ENCODE data around the gene IMPDH2. TPM values are rescaled to one million over a fixed set of nuclear protein-coding genes. Genes with fewer than 3 reads are reported as not detected.
A peak's percentile ranks its signal among the peaks of the same experiment; 100 is the strongest.

IMPDH2 gene
- total RNA-seq, 1 experiment from 2014 or later, result 599 TPM

DNA sequence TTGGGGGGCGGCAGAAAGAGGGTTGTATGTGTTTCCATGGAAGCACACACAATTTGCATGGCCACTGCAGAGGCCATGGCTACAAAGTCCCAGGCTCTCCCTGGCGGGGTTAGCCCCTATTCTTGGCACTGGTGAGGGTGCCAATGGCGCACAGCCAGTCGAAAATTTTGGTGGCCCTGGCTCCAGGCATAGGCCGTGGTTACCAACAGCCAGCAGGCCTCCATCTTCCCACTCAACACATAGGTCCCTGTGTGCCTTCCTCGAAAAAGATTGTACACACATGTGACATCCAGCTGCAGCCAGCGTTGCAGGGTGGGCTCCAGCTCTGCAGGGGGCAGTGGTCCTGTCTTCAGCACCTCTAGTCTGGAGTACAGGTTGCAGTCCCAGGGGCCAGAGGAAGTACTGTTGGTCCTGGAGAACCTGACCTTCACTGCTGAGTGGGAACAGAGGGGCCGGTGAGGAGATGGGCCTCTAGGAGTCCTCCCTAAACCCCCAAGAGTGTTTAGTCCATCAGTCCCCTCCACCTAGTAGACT lies 32.0 kb downstream of the IMPDH2 start:
- Histone ChIP-seq H4K20me1 (ENCODE audit: insufficient read depth) (no peaks in the 10 kb centered on the region), H3K4me1 (ENCODE audit: control insufficient read depth in 1 of 2, insufficient read depth in 2 of 2, low read length in 2 of 2) (no peaks in the 10 kb centered on the region; a peak in 1 of 4 replicates), H3K27ac (ENCODE audit: low read depth, low read length) (no peak overlapping the region), H3K4me3 (replicated peaks in 1 of 2; ENCODE audit: low read depth in 1 of 2, low read length in 2 of 2) (no peak overlapping the region), H3K79me2 (ENCODE audit: insufficient read depth, low read length) (peaks cover 23% of the 10 kb centered on the region), H3K36me3 (ENCODE audit: control insufficient read depth in 1 of 2, insufficient read depth in 2 of 2, low read length in 2 of 2) (peaks cover 3 to 6% of the 10 kb centered on the region in 2 experiments; a peak in 2 of 4 replicates), H3K27me3 (ENCODE audit: insufficient read depth, low read length) (no peaks in the 10 kb centered on the region), H3K9me2 (ENCODE audit: insufficient read depth) (no peaks in the 10 kb centered on the region), H3K9me3 (ENCODE audit: control insufficient read depth in 1 of 2, insufficient read depth in 1 of 2, low read depth in 1 of 2, low read length in 2 of 2) (no peaks in the 10 kb centered on the region), H2AFZ (ENCODE audit: low read depth, low read length, poor library complexity, severe bottlenecking) (no peak overlapping the region), H3K9ac (ENCODE audit: low read length) (no peak overlapping the region), H3K4me2 (ENCODE audit: low read length) (no peak overlapping the region)
- TF ChIP-seq ZFX (IDR thresholded peaks at IDR 0.05) (no peak), EGR1 (IDR thresholded peaks at IDR 0.05; ENCODE audit: low read depth) (no peak), EZH2 (IDR thresholded peaks at IDR 0.05) (no peak)
- TF ChIP-seq, protein P1, sequence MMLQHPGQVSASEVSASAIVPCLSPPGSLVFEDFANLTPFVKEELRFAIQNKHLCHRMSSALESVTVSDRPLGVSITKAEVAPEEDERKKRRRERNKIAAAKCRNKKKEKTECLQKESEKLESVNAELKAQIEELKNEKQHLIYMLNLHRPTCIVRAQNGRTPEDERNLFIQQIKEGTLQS (IDR thresholded peaks at IDR 0.05), result no peak
- TF ChIP-seq, protein P2, sequence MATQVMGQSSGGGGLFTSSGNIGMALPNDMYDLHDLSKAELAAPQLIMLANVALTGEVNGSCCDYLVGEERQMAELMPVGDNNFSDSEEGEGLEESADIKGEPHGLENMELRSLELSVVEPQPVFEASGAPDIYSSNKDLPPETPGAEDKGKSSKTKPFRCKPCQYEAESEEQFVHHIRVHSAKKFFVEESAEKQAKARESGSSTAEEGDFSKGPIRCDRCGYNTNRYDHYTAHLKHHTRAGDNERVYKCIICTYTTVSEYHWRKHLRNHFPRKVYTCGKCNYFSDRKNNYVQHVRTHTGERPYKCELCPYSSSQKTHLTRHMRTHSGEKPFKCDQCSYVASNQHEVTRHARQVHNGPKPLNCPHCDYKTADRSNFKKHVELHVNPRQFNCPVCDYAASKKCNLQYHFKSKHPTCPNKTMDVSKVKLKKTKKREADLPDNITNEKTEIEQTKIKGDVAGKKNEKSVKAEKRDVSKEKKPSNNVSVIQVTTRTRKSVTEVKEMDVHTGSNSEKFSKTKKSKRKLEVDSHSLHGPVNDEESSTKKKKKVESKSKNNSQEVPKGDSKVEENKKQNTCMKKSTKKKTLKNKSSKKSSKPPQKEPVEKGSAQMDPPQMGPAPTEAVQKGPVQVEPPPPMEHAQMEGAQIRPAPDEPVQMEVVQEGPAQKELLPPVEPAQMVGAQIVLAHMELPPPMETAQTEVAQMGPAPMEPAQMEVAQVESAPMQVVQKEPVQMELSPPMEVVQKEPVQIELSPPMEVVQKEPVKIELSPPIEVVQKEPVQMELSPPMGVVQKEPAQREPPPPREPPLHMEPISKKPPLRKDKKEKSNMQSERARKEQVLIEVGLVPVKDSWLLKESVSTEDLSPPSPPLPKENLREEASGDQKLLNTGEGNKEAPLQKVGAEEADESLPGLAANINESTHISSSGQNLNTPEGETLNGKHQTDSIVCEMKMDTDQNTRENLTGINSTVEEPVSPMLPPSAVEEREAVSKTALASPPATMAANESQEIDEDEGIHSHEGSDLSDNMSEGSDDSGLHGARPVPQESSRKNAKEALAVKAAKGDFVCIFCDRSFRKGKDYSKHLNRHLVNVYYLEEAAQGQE (IDR thresholded peaks at IDR 0.05; ENCODE audit: low read depth), result no peak
- peak; percentile 20; the same call in 1 of the 2 replicates for ATAC-seq
- RAD21 ChIA-PET (ENCODE audit: low non-redundant PET in 1 of 2, low total read pairs in 2 of 2, uncharacterized antibody in 2 of 2, unreplicated experiment in 2 of 2), result no interaction called here
- no peak for DNase-seq (ENCODE audit: low read depth, low spot score)
- no TSS peak for BruUV-seq (replicated peaks)
- intact Hi-C loops (cut with micrococcal nuclease), result no loop called here
- POLR2A ChIA-PET, result no interaction called here
- CTCF ChIA-PET, result interaction anchor here (1.4 kb wide), 1 partner anchor 9 kb away, joined by 5 read pairs; no protein-coding TSS in a partner anchor

- BruUV-seq (replicated peaks), result no TSS peak
- TF ChIP-seq, protein P1 (IDR thresholded peaks at IDR 0.05), result no peak
- no peak for TF ChIP-seq SIN3A (IDR thresholded peaks at IDR 0.05; ENCODE audit: low read depth)
- TF ChIP-seq TCF7L2 (IDR thresholded peaks at IDR 0.05; ENCODE audit: borderline replicate concordance, extremely low read depth, insufficient read depth, insufficient read length), result no peak
- no peak for TF ChIP-seq CEBPB (IDR thresholded peaks at IDR 0.05; ENCODE audit: low read depth)
- TF ChIP-seq ZFX (IDR thresholded peaks at IDR 0.05), result no peak
- no peak for TF ChIP-seq ELF1 (IDR thresholded peaks at IDR 0.05; ENCODE audit: borderline replicate concordance, low read depth)
- TF ChIP-seq JUND (IDR thresholded peaks at IDR 0.05), result no peak
- TF ChIP-seq ZBTB33 (IDR thresholded peaks at IDR 0.05; ENCODE audit: extremely low read depth, insufficient replicate concordance, low read length), result no peak
- TF ChIP-seq ZNF274 (IDR thresholded peaks at IDR 0.05; ENCODE audit: low read depth, low read length), result no peak
Observed at GRCh38 chr3:48996640-48997039, 32.6 kb downstream of the IMPDH2 start.

More at GRCh38 chr3:48996640-48997039, 32.6 kb downstream of the IMPDH2 start:
- ChIA-PET RAD21 (ENCODE audit: low non-redundant PET in 1 of 2, low total read pairs in 2 of 2, uncharacterized antibody in 2 of 2, unreplicated experiment in 2 of 2) (no interaction called here), POLR2A (no interaction called here), CTCF (interaction anchor here (1.4 kb wide), 1 partner anchor 9 kb away, joined by 5 read pairs; no protein-coding TSS in a partner anchor)
- Histone ChIP-seq H4K20me1 (ENCODE audit: insufficient read depth) (no peaks in the 10 kb centered on the region), H3K9me3 (ENCODE audit: control insufficient read depth in 1 of 2, insufficient read depth in 1 of 2, low read depth in 1 of 2, low read length in 2 of 2) (no peaks in the 10 kb centered on the region), H3K9me2 (ENCODE audit: insufficient read depth) (no peaks in the 10 kb centered on the region), H3K27me3 (ENCODE audit: insufficient read depth, low read length) (no peaks in the 10 kb centered on the region), H3K36me3 (ENCODE audit: control insufficient read depth in 1 of 2, insufficient read depth in 2 of 2, low read length in 2 of 2) (peaks cover 3 to 6% of the 10 kb centered on the region in 2 experiments; a peak in 2 of 4 replicates), H2AFZ (ENCODE audit: low read depth, low read length, poor library complexity, severe bottlenecking) (no peak overlapping the region), H3K4me2 (ENCODE audit: low read length) (no peak overlapping the region), H3K4me3 (replicated peaks in 1 of 2; ENCODE audit: low read depth in 1 of 2, low read length in 2 of 2) (no peak overlapping the region), H3K4me1 (ENCODE audit: control insufficient read depth in 1 of 2, insufficient read depth in 2 of 2, low read length in 2 of 2) (peaks cover 1 to 2% of the 10 kb centered on the region in 2 experiments; a peak in 3 of 4 replicates), H3K9ac (ENCODE audit: low read length) (no peak overlapping the region), H3K27ac (ENCODE audit: low read depth, low read length) (no peak overlapping the region), H3K79me2 (ENCODE audit: insufficient read depth, low read length) (peaks cover 28% of the 10 kb centered on the region)
- ATAC-seq, result no peak
- intact Hi-C loops (cut with micrococcal nuclease), result no loop called here
- no peak for DNase-seq (ENCODE audit: low read depth, low spot score)

Data from HCT116 (cell line).